Duodenal mucosa (tissue), 2 donors: Measurements from ENCODE around the gene EXOC6B.
"Not testable (repeated sequence)": the region's sequence is repeated elsewhere in the genome, so short reads cannot be mapped to it uniquely, and the experiment has no call there.

ENCODE experiments used
- H3K27ac ChIP-seq: one replicate; pipeline ENCODE4 v1.7.0; 2013; ENCODE audit warnings: low read depth, low read length
- H3K27me3 ChIP-seq, 2 donors: one replicate each; pipeline ENCODE4 v1.7.0; 2013; ENCODE audit warnings: low read length in 2 of 2, control low read depth in 1 of 2; ENCODE audit not compliant: insufficient read depth in 2 of 2, control insufficient read depth in 1 of 2
- H3K36me3 ChIP-seq, 2 donors: one replicate each; pipeline ENCODE4 v1.7.0; 2013; ENCODE audit warnings: low read length in 2 of 2, control low read depth in 1 of 2; ENCODE audit not compliant: insufficient read depth in 2 of 2, control insufficient read depth in 1 of 2
- H3K4me1 ChIP-seq, 2 donors: one replicate each; pipeline ENCODE4 v1.7.0; 2013; ENCODE audit warnings: low read length in 2 of 2, control low read depth in 1 of 2; ENCODE audit not compliant: insufficient read depth in 2 of 2, control insufficient read depth in 1 of 2
- H3K4me3 ChIP-seq, 2 donors: one replicate each; pipeline ENCODE4 v1.7.0; 2013; ENCODE audit warnings: low read length in 2 of 2, low read depth in 1 of 2
- H3K9ac ChIP-seq, 2 donors: one replicate each; pipeline ENCODE4 v1.7.0; 2013; ENCODE audit warnings: low read length in 2 of 2, low read depth in 1 of 2
- H3K9me3 ChIP-seq, 2 donors: one replicate each; pipeline ENCODE4 v1.7.0; 2013; ENCODE audit warnings: low read length in 2 of 2, control low read depth in 1 of 2; ENCODE audit not compliant: control insufficient read depth in 1 of 2

EXOC6B gene

DNA sequence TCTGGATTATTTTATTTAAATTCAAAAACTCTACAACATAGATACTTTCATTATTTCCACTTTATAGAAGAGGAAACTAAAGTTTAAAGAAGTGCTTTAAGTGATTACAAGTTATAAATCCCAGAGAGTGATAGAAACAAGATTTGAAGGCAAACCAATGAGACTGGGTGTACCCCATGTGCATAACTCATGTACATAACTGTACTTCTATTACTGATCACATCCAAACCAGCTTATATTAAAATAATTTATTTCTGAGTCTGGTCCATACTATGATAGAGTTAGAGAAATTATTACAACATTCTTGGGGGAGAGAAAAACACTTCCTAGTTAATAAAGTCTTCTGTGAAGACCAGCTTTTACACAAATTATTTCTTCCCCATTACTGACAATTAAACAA lies 221.4 kb downstream of the EXOC6B start:
- Histone ChIP-seq H3K4me1 (no peaks in the 10 kb centered on the region), H3K36me3 (no peaks in the 10 kb centered on the region), H3K9ac (no peak overlapping the region), H3K27ac (no peak overlapping the region), H3K4me3 (no peak overlapping the region), H3K27me3 (no peaks in the 10 kb centered on the region), H3K9me3 (no peaks in the 10 kb centered on the region)

DNA sequence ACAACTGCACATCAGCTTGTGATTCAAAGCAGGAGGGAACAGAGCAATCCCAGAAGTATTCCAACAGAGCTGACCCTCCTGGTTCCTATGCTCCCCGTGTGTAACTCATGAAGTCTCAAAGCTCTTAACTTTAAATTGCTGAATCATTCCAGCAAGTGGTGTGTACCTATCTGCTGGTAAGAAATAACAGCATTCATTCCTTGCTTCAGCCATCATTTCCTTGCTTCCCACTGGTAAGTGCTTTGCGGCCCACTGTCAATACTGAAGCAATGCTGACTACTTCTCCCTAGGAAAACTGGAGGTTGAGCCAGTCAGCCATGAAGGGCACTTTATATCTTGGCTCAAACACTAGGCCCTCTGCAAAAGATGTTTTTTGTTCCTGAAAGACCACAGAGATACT lies 222.4 kb downstream of the EXOC6B start:
- H3K27me3 ChIP-seq = no peaks in the 10 kb centered on the region
- no peak overlapping the region for H3K4me3 ChIP-seq
- no peaks in the 10 kb centered on the region for H3K36me3 ChIP-seq
- no peaks in the 10 kb centered on the region for H3K9me3 ChIP-seq
- H3K9ac ChIP-seq = no peak overlapping the region
- no peaks in the 10 kb centered on the region for H3K4me1 ChIP-seq
- no peak overlapping the region for H3K27ac ChIP-seq

DNA sequence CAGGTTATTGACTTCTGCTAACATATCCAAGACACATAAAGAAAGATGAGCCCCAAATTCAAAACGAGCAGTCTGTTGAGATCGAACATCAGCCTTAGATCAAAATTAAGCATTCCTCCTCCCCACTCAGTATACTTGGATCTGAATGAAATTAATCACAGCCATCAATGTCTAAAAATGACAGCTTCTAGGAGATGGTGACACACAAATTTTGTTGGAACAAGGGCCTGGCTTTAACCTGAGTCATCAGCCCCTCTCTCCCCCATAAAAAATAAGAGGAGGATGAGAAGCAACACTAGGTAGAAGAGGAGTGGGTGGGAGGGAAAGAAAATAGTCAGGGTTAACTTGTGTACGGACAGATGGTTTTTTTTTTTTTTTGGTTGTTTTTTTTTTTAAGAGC lies 223.1 kb downstream of the EXOC6B start:
- Histone ChIP-seq H3K4me1 (no peaks in the 10 kb centered on the region), H3K4me3 (no peak overlapping the region), H3K36me3 (no peaks in the 10 kb centered on the region), H3K27ac (no peak overlapping the region), H3K27me3 (no peaks in the 10 kb centered on the region), H3K9me3 (no peaks in the 10 kb centered on the region), H3K9ac (no peak overlapping the region)

- H3K4me3 ChIP-seq = no peak overlapping the region
- no peaks in the 10 kb centered on the region for H3K4me1 ChIP-seq
- no peaks in the 10 kb centered on the region for H3K9me3 ChIP-seq
- H3K27me3 ChIP-seq = no peaks in the 10 kb centered on the region
- no peak overlapping the region for H3K9ac ChIP-seq
- H3K36me3 ChIP-seq = no peaks in the 10 kb centered on the region
- no peak overlapping the region for H3K27ac ChIP-seq
Observed at GRCh38 chr2:72602095-72602494, 223.7 kb downstream of the EXOC6B start.

DNA sequence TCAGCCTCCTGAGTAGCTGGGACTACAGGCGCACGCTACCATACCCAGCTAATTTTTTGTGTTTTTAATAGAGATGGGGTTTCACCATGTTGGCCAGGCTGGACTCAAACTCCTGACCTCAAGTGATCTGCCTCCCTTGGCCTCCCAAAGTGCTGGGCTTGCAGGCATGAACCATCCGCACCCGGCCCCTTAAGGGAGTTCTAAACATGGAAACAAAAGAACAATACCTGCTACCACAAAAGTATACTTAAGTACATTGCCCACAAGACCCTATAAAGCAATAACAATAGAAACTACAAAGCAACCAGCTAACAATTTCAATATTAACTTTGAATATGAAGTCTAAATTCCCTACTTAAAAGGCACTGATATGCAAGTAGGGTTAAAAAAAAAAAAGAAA lies 242.0 kb downstream of the EXOC6B start:
- not testable (repeated sequence) for H3K9me3 ChIP-seq, H3K36me3 ChIP-seq, H3K4me1 ChIP-seq, H3K27me3 ChIP-seq, H3K27ac ChIP-seq, H3K9ac ChIP-seq, H3K4me3 ChIP-seq

DNA sequence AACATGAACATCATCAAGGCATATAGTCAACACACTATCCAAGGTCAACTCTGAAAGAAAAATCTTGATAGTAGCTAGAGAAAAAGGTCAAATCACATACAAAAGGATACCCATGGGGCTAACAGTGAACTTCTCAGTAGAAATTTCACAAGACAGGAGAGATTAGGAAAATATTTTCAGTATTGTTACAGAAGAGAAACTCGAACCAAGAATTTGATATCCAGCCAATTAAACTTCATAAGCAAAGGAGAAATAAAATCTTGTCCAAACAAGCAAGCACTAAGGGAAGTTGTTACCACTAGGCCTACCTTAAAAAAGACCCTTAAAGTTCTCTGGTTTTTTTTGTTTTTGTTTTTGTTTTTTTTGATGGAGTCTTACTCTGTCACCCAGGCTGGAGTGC lies 242.5 kb downstream of the EXOC6B start:
- H3K4me3 ChIP-seq = no peak overlapping the region
- H3K9me3 ChIP-seq = no peaks in the 10 kb centered on the region
- H3K36me3 ChIP-seq = no peaks in the 10 kb centered on the region
- no peaks in the 10 kb centered on the region for H3K27me3 ChIP-seq
- no peak overlapping the region for H3K27ac ChIP-seq
- H3K9ac ChIP-seq = no peak overlapping the region
- H3K4me1 ChIP-seq = no peaks in the 10 kb centered on the region

DNA sequence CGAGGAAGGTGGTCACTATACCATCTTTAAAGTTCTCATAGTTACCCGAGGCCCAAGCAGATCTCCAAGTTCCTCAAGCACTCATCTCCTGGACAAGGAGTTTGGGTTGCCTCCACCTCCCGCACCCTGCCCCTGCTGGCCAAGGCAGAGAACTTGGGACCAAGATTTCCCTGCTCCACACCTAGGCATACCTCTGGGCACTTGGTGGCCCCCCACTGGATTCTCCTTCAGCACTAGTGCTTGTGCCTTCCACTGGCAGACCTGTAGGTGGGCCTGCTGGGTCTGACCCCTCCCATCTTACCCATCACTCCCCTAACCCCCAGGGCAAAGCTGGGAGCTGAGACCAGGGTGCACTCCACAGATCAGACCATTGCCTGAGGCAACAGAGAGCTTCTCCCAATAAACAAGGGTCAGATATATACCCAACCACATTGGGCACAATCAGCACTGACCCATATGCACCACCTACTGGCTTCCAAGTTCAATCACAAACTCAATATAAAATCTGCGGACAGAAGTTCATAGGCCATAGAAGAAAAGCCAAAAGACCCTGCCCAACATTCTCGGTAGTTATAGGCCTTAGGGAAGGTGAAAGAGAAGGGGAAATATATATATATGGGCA lies 244.2 kb downstream of the EXOC6B start:
- Histone ChIP-seq H3K9ac (no peak overlapping the region), H3K4me1 (no peaks in the 10 kb centered on the region), H3K27ac (no peak overlapping the region), H3K36me3 (no peaks in the 10 kb centered on the region), H3K4me3 (no peak overlapping the region), H3K27me3 (no peaks in the 10 kb centered on the region), H3K9me3 (no peaks in the 10 kb centered on the region)

DNA sequence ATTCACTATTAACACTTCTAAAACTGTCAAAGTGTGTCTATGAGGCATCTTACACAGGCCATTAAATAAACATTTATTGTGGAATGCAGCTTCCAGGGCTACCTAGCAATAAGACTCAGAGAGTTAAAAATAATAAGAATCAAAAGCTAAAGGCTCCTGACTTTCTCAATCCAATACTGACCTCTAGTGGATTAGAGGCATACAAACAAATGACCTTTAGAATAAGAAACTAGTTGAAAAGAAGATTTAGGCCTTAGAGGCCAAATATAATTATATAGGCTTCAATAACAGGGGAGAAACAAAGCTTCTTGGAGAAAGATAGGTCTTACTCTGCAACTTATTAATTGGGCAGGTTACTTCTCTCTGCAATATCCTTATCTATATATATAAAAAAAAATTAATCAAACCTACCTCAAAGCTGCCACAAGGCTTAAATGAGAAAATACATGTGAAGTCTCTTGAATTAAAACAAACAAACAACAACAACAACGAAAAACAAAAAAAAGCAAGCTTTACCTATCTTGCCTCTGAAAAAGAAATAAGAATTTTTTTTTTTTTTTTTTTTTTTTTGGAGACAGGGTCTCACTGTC lies 246.1 kb downstream of the EXOC6B start:
- Histone ChIP-seq H3K9ac (no peak overlapping the region), H3K27me3 (no peaks in the 10 kb centered on the region), H3K9me3 (no peaks in the 10 kb centered on the region), H3K4me1 (no peaks in the 10 kb centered on the region), H3K4me3 (no peak overlapping the region), H3K27ac (no peak overlapping the region), H3K36me3 (no peaks in the 10 kb centered on the region)

- Histone ChIP-seq H3K27ac (no peak overlapping the region), H3K4me1 (no peaks in the 10 kb centered on the region), H3K9me3 (no peaks in the 10 kb centered on the region), H3K27me3 (no peaks in the 10 kb centered on the region), H3K4me3 (no peak overlapping the region), H3K9ac (no peak overlapping the region), H3K36me3 (no peaks in the 10 kb centered on the region)
Observed at GRCh38 chr2:72576861-72577260, 249.0 kb downstream of the EXOC6B start.

DNA sequence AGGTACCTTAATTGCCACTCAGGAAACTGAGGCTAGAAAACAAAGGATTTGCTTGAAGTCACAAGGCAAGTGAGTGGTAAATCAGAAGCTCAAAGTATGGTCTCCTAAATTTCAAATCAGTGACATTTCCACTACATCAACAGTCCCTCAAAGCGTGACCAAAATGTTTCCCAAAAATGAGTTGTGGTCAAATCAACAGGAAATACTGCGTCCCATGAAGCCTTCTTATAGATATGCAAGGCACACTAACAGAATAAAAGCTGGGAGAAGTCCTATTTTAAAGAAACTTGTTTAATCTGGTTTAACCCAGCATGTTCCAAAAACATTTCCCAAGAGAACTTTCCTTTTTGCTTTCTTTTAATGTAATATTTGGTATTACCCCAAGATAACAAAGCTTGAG lies 249.4 kb downstream of the EXOC6B start:
- no peaks in the 10 kb centered on the region for H3K36me3 ChIP-seq
- H3K4me3 ChIP-seq = no peak overlapping the region
- H3K27me3 ChIP-seq = no peaks in the 10 kb centered on the region
- no peak overlapping the region for H3K27ac ChIP-seq
- no peaks in the 10 kb centered on the region for H3K9me3 ChIP-seq
- H3K4me1 ChIP-seq = no peaks in the 10 kb centered on the region
- H3K9ac ChIP-seq = no peak overlapping the region

- no peaks in the 10 kb centered on the region for H3K27me3 ChIP-seq
- H3K4me1 ChIP-seq = no peaks in the 10 kb centered on the region
- no peak overlapping the region for H3K27ac ChIP-seq
- H3K9me3 ChIP-seq = no peaks in the 10 kb centered on the region
- no peak overlapping the region for H3K4me3 ChIP-seq
- no peak overlapping the region for H3K9ac ChIP-seq
- no peaks in the 10 kb centered on the region for H3K36me3 ChIP-seq
Observed at GRCh38 chr2:72574886-72575285, 250.9 kb downstream of the EXOC6B start.
